Muscle of back (tissue), 11 donors: ENCODE data around the gene P4HB. TPM values are rescaled to one million over a fixed set of nuclear protein-coding genes. Genes with fewer than 3 reads are reported as not detected.
A peak's percentile ranks its signal among the peaks of the same experiment; 100 is the strongest.

Experiments
- DNase-seq, 3 donors: peaks; one replicate each; pipeline versions ENCODE4 v3.0.0 to v3.0.0-alpha.2; 2013
- polyA plus RNA-seq, 10 donors: library from polyadenylated mRNA; unstranded; fragments of 120-200 nt; gene quantifications; one replicate each; pipeline ENCODE4 v1.2.1, GENCODE V29; 2013; ENCODE audit not compliant: insufficient read length in 10 of 10

The P4HB gene
- polyA plus RNA-seq, 10 donors = 359 to 534 (median 424) TPM

DNA sequence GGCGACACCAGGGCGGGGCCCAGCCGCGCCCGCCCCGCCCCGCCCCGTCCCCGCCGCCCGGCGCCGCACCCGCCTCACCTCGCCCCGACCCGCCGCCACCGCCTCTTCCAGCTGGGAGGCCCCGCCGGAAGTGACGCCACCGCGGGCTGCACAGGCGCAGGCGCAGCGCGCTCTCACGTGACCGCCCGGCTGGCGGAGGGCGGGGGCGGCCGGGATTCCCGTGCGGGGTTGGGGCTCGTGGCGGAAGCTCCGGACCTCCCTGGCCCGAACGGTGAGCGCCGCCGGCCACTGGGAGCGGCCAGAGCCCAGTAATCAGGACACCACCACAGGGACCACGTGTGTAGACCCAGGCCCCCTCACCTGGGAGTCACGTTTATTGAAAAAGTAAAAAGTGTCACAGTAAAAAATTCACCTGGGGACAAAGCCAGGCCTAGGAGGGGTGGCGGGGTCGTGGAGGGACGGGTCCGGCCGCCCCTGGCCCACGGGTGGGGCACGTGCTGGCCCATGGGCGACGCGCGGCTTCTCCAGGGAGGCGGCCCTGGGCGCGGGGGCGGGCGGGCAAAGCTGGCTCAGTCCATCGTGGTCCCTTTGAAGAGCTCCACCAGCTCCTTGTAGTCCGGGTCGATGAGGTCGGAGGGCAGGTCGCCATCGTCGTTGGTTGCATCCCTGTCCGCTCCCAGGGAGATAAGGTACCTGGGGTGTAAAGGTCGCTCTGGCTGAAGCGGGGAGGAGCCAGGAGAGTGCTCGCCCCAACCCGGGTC is 27.0 kb downstream of the P4HB start, which contains the start of gene MCRIP1:
TSS of gene MCRIP1 (minus strand) at position 132 of the 761 bp plus-strand sequence. CDS start 8,785 bp downstream, outside the sequence.
- peak; percentile 94 to 97 (median 96) for DNase-seq

- peak in 2 of 3 donors; percentile 24 to 64 for DNase-seq
Measured at GRCh38 chr17:81832608-81833159, 27.7 kb downstream of the P4HB start.

- peak in 1 of 3 donors; percentile 49 for DNase-seq
Measured at GRCh38 chr17:81831957-81832607, 28.3 kb downstream of the P4HB start.

DNA sequence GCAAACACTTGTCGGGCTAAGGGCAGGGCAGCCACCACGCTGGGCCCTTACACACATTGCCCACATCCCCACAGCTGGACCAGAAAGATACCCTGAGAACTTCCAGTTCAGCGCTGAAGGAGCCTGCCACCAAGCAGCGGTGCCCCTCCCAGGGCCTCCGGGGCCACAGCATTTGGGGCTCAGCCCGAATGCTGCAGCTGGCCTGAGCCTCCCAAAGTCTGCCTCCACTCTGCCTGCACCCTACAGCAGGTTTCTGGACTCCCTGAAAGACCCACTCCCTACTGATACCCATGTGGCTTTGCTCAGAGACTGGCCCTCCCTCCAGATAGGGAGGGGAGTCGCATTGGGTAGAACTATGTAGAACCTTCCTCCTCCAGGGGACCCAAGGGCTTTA is 28.8 kb downstream of the P4HB start:
- DNase-seq = no peak

DNA sequence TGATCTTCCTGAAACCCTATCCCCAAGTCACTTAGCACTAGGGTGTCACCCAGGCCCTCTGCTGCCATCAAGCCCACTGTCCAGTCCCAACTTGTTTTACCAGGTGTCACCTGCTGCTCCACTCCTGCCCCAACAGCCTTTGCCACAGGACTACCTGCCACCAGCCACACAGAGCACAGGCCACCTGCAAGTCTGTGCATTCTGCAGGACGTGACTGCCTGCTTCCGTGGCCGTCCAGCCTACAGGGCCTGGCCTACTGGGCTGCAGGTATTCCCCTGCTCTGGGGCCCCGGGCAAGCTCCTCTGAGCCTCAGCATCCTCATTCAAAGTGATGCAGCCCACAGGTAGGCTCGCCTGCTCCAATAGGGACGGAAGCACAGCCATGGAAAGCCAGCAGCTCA is 30.5 kb downstream of the P4HB start:
- DNase-seq = no peak

- no peak for DNase-seq
Measured at GRCh38 chr17:81828656-81829055, 31.7 kb downstream of the P4HB start.

DNA sequence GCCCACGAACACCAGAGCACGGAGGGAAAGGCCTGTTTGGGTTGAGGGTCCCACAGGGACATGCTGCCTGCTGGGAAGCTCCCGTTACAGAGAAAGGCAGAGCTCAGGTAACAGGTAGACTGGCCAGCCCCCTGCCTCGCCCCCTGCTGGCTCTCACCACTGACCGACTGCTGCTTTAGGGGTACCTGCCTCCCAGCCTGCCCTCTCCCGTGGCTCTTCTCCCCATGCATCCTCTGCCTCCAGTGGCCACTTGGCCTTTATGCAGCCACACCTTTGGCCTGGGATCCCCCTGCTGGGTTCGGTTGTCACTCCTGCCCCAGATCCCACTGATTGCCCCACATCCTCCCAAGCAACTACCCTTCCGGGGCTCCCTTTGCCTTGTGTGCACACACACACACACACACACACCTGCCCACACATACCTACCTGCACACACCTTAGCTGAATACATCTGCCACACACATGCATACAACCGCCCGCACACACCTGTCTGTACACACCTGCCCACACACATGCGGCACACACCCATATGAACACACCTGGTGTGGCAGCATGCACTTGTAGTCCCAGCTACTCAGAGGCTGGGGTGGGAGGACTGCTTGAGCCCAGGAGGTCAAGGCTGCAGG is 34.4 kb downstream of the P4HB start:
- DNase-seq = no peak

- DNase-seq = no peak
Measured at GRCh38 chr17:81824595-81824994, 35.7 kb downstream of the P4HB start.

- no peak for DNase-seq
Measured at GRCh38 chr17:81823820-81824550, 36.4 kb downstream of the P4HB start.

DNA sequence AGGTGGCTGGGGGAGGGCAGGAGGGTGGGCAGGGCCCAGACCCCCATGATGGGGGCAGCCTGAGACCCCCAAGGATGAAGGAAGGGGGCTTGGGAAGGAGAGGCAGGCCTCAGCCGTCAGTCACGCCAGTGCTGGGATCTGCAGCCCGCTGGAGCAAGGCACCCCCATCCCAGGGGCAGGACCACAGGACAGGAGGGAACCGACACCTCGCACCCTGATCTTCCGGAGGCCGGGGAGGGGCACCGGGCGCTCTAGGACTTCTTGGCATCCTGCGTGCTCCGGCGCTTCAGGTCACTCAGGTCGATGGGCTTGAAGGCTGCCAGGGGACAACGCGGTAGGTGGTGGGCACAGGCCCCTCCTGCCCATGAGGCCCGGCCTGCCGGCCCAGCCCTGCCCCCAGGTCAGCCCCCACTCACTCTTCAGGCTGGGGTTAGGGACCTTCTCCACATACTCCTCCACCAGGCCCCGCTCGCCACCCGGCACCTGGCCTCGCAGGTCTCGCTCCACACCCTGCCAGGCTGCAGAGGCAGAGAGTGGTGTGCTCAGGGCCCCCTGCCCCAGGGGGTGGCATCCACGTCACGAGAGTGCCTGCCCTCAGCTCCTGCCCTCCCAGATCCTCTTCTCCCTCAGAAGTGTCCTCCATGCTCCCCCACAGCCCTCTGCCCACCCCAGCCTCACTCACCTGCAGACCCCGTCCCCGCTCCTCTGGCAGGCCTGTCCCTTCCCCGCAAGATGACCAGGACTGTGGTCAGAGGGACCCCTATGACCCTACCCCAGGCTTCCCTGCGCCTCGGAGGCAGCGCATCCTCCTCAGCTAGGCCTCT is 37.1 kb downstream of the P4HB start:
- DNase-seq = no peak

DNA sequence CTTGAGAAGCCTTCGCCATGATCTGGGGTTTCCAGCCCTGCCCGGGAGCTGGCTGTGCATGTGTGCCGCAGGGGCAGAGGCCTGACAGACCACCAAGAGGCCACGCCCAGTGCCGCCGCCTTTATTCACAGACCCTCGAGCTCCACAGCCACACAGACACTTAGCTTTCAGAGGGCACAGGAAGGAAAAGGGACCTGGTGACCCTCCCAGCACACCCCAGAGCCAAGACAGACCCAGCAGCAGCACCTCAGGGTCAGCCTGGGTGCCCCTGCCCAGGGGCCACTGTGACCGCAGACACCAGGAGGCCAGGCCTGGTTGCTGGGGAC is 38.1 kb downstream of the P4HB start:
- DNase-seq = no peak

- DNase-seq = peak in 2 of 3 donors; percentile 38 to 45
Measured at GRCh38 chr17:81821603-81822311, 38.6 kb downstream of the P4HB start.

DNA sequence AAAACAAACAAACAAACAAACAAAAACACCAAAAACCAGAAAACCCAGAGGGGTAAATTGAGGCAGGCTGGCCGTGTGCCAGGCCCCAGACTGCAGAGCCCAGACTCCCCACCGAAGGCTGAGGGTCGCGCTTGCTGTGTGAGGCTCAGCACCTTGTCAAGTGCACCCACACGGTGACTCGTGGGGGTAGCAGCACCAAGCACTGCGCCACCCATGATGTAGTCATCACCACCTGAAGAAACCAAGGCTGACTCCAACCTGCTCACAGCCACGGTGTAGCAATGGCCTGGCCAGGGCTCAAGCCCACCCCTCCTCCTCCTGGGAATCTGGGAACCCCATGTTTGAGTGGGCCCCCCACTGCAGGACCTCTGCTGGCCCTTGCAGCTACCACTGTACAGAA is 39.2 kb downstream of the P4HB start:
- no peak for DNase-seq

DNA sequence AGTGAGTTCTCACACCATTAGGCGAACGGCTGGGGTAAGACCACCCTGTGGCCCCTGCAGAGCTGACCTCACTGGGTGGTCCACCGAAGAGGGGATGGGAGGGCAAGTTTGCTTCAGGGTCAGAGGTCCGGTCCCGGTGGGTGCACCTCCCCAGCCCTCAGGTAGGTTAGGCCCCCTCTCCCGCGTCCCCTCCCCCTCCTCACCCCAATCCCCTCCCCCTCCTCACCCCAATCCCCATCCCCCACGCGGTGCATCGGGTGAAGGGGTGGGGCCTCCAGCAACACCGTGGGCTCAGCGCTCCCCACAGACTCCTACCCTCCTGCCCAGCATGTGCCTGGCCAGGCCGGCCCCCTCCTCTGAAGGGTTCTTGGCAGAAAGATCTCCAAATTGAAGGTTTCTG is 40.6 kb downstream of the P4HB start:
- no peak for DNase-seq

GRCh38 chr17:81817758-81818147 is 42.6 kb downstream of the P4HB start:
- no peak for DNase-seq

DNA sequence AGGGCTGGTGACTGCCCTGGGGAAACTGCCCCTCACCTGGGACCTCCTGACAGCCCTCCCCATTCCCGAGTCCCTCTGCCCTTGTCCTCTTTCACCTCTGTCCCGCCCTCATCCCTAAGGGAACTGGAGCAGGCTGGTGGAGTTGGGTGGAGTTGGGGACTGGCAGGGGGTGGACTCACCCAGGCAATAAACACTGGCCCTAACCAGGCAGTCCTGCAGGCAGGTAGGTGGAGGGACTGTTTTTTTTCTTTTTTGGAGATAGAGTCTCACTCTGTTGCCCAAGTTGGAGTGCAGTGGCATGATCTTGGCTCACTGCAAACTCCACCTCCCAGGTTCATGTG is 44.7 kb downstream of the P4HB start:
- no peak for DNase-seq

DNA sequence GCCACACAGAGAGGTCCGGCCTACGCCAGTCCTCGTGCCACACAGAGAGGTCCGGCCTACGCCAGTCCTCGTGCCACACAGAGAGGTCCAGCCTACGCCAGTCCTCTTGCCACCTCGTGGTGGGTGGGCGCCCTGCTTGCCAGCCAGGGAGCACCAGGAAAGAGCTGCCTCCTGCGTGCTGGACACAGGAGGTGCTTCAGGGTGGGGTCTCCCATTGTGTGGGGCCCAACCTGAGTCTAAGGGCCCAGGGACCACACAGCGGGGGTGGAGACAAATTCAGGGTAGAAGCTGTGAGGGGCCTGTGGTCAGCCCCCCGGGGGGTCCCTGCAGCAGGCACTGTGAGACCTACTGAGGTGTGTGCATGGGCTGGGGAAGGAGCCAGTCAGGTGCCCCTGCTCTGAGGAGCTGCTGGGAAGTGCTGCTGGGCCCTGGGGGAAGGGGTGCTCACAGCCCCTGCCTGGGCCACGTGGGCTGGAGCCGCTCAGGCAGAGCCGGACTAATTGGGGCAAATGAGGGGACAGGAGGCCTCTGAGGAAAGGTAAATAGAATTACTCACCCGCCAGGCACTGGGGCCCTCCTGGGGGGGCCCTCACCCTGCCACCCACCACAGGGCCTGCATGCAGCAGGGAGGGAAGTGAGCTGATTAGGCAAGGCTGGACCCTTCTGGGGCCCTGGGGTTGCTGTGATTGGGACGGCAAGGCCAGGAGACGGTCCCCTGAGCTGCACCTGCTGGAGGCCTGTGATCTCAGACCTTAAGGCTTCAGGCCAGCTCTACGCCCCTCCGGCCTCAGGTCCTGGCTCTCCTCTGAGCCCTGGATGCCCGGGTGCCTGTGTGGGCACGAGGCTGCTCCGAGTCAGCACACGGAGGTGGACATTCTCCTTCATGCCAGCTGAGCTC is 45.3 kb downstream of the P4HB start:
- no peak for DNase-seq

GRCh38 chr17:81813861-81814683 is 46.3 kb downstream of the P4HB start:
- DNase-seq = no peak

DNA sequence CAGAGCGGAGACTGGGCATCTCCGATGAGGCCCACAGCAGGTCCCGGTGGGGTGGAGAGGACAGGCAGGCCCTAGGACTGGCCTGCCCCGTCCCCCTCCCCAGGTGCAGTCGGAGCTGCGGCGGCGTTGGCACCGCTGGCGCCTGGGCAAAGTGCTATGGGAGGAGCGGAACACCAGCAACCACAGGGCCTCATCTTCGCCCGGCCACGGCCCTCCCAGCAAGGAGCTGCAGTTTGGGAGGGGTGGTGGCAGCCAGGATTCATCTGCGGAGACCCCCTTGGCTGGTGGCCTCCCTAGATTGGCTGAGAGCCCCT is 47.0 kb downstream of the P4HB start:
- no peak for DNase-seq
